H1 (cell line): ENCODE measurements around the gene SEL1L. TPM values are rescaled to one million over a fixed set of nuclear protein-coding genes. Genes with fewer than 3 reads are reported as not detected.

Source experiments
- BACH1 ChIP-seq: IDR thresholded peaks from 2 replicates; pipeline ENCODE4 v1.6.1; 2012; ENCODE audit warnings: low read length, improper control_type of control experiment
- CHD7 ChIP-seq: fragments of 300-600 bp; sonication (generic); IDR thresholded peaks from 2 replicates; pipeline ENCODE4 v1.7.1; 2012; ENCODE audit warnings: low read length, moderate library complexity, mild to moderate bottlenecking, inconsistent platforms; ENCODE audit not compliant: insufficient replicate concordance
- EP300 ChIP-seq, 2 experiments: IDR thresholded peaks; 1 replicate in 1 of 2; 2 replicates in 1 of 2; pipeline ENCODE4 v1.6.1; 2011 to 2012; ENCODE audit warnings: low read depth in 2 of 2, low read length in 2 of 2, mild to moderate bottlenecking in 2 of 2, borderline replicate concordance in 1 of 2, inconsistent platforms in 1 of 2, moderate library complexity in 1 of 2
- FOSL1 ChIP-seq: IDR thresholded peaks from 2 replicates; pipeline ENCODE4 v1.6.1; 2011; ENCODE audit warnings: mild to moderate bottlenecking, low read depth, low read length, moderate library complexity; ENCODE audit not compliant: insufficient read depth
- NRF1 ChIP-seq: IDR thresholded peaks from 2 replicates; pipeline ENCODE4 v1.6.1; 2011; ENCODE audit warnings: mild to moderate bottlenecking, low read depth, low read length, improper control_type of control experiment
- RXRA ChIP-seq: IDR thresholded peaks from 2 replicates; pipeline ENCODE4 v1.6.1; 2011; ENCODE audit warnings: low read depth, mild to moderate bottlenecking, low read length, moderate library complexity; ENCODE audit not compliant: insufficient read depth
- SIN3A ChIP-seq, 2 experiments: IDR thresholded peaks in 1 of 2; conservative IDR thresholded peaks in 1 of 2; 2 replicates each; pipeline ENCODE4 v1.6.1; 2011 to 2012; ENCODE audit warnings: low read length in 2 of 2, improper control_type of control experiment in 1 of 2, low read depth in 1 of 2, mild to moderate bottlenecking in 1 of 2
- SIX5 ChIP-seq: IDR thresholded peaks from 2 replicates; pipeline ENCODE4 v1.6.1; 2011; ENCODE audit warnings: mild to moderate bottlenecking, low read depth, low read length
- TCF12 ChIP-seq: IDR thresholded peaks from 2 replicates; pipeline ENCODE4 v1.6.1; 2011; ENCODE audit warnings: low read depth, mild to moderate bottlenecking, low read length
- polyA plus RNA-seq, 7 experiments: library from polyadenylated mRNA; depleted of rRNA in 3 of 7; stranded (reverse) in 5 of 7; unstranded in 2 of 7; fragments of >200 nt in 5 of 7; fragments of 200-250 nt in 2 of 7; gene quantifications; 1 replicate in 5 of 7; 2 replicates in 1 of 7; 4 replicates in 1 of 7; pipeline versions ENCODE4 v1.2.1 to v1.2.3, GENCODE V29; 2011 to 2013; ENCODE audit warnings: missing spikeins in 2 of 7, mixed read lengths in 2 of 7
- total RNA-seq: library from RNA; stranded (reverse); fragmentation: NEBNext Ultra II Directional; extraction: Animal tissue kit (Norgen Biotek cat#: 25700); gene quantifications from 2 replicates; pipeline ENCODE4 v1.2.1, GENCODE V29; 2021

Gene SEL1L
- total and polyA plus RNA-seq, 2 of the 8 experiments (the other 6 are each of a cell fraction or from before 2014, with no cell fraction given), result 4.3 to 34.9 TPM

DNA sequence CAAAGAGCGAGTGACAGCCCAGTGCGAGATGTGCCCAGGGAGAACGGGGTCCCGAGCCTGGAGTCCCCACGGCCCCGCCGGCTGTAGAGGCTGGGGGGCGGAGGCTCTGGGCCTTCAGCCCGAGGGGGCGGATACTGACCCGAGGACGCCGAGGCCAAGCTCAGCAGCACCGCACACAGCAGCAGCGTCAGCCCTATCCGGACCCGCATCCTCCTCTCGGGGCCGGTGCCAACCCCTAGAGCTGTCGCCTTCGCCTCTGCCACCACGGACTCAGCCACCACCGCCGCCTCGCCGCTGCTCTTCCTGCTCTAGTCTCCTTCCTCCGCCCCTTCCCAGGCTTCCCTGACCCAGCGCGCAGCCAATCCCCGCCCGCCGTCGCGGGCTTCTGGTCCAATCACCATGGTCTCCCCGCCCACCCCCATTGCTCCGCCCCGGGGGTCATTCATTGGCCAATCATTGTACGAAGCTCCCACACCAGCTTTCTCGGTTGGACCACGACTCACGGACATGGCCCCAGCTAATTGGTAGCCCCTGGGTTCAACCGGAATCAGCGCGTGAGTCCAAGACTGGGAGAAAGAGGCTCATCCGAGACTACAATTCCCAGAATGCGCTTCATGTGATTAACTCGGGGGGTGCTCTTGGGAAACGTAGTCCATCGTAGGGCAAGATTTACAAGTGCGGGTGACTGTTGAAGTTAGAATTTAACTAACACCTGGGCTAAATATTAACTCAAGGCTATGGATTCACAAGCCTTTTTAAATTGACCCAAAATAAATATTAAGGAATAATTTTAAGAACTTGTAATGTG lies at the start of gene SEL1L (continued):
- TF ChIP-seq EP300 (IDR thresholded peaks at IDR 0.05; ENCODE audit: borderline replicate concordance in 1 of 2, low read depth in 2 of 2, low read length in 2 of 2) (no peak), SIN3A (conservative IDR thresholded peaks at IDR 0.05 in 1 of 2, IDR thresholded peaks at IDR 0.05 in 1 of 2; ENCODE audit: low read depth in 1 of 2, low read length in 2 of 2) (peak; percentile 90 to 91; a peak in 3 of 4 replicates), FOSL1 (no peak), TCF12 (peak; percentile 51; the same call in 1 of the 2 replicates), NRF1 (no peak), RXRA (no peak), CHD7 (no peak), BACH1 (no peak), SIX5 (peak; percentile 100)
